ENCODE data around the gene CRYBB1. TPM values are rescaled to one million over a fixed set of nuclear protein-coding genes. Genes with fewer than 3 reads are reported as not detected.

The CRYBB1 gene
- total RNA-seq, 4 donors from 2014 or later: not detected

GRCh38 chr22:26555478-26555877, 62.3 kb downstream of the CRYBB1 start:
- no peak overlapping the region for H3K27ac ChIP-seq
- H3K36me3 ChIP-seq: no peaks in the 10 kb centered on the region
- DNase-seq (ENCODE audit: low spot score in 2 of 2): no peak
- H3K4me3 ChIP-seq: no peak overlapping the region
- 83% methylated on average over 11 of the region's 11 CpGs for WGBS
- H3K9me3 ChIP-seq: no peaks in the 10 kb centered on the region
- H3K27me3 ChIP-seq: no peaks in the 10 kb centered on the region
- TF ChIP-seq POLR2A (IDR thresholded peaks at IDR 0.05): no peak
- no peak for TF ChIP-seq POLR2AphosphoS5 (IDR thresholded peaks at IDR 0.05)
- no peak for TF ChIP-seq EP300 (IDR thresholded peaks at IDR 0.05)
- no peak for TF ChIP-seq CTCF (IDR thresholded peaks at IDR 0.05)
- H3K4me1 ChIP-seq: peaks cover 17% of the 10 kb centered on the region

GRCh38 chr22:26554956-26555355, 62.9 kb downstream of the CRYBB1 start:
- 76% methylated on average over 6 of the region's 6 CpGs for whole genome bisulfite sequencing

GRCh38 chr22:26553056-26553752, 64.6 kb downstream of the CRYBB1 start:
- H3K4me3 ChIP-seq: no peak overlapping the region
- 41% methylated on average over 7 of the region's 7 CpGs for WGBS
- DNase-seq (ENCODE audit: low spot score in 2 of 2): no peak
- no peaks in the 10 kb centered on the region for H3K27me3 ChIP-seq
- H3K9me3 ChIP-seq: no peaks in the 10 kb centered on the region
- no peaks in the 10 kb centered on the region for H3K36me3 ChIP-seq
- H3K27ac ChIP-seq: no peak overlapping the region
- TF ChIP-seq CTCF (IDR thresholded peaks at IDR 0.05): no peak
- no peak for TF ChIP-seq POLR2A (IDR thresholded peaks at IDR 0.05)
- no peak for TF ChIP-seq POLR2AphosphoS5 (IDR thresholded peaks at IDR 0.05)
- TF ChIP-seq EP300 (IDR thresholded peaks at IDR 0.05): no peak
- H3K4me1 ChIP-seq: peaks cover 34% of the 10 kb centered on the region

More at GRCh38 chr22:26554956-26555355, 62.9 kb downstream of the CRYBB1 start:
- Histone ChIP-seq H3K9me3 (no peaks in the 10 kb centered on the region), H3K27me3 (no peaks in the 10 kb centered on the region), H3K36me3 (no peaks in the 10 kb centered on the region), H3K4me3 (no peak overlapping the region), H3K4me1 (peaks cover 22% of the 10 kb centered on the region), H3K27ac (no peak overlapping the region)
- no peak for DNase-seq (ENCODE audit: low spot score in 2 of 2)
- TF ChIP-seq POLR2A (IDR thresholded peaks at IDR 0.05) (no peak), CTCF (IDR thresholded peaks at IDR 0.05) (no peak), POLR2AphosphoS5 (IDR thresholded peaks at IDR 0.05) (no peak), EP300 (IDR thresholded peaks at IDR 0.05) (no peak)

- Histone ChIP-seq H3K27ac (no peak overlapping the region), H3K4me1 (peaks cover 35% of the 10 kb centered on the region), H3K4me3 (no peak overlapping the region), H3K27me3 (no peaks in the 10 kb centered on the region), H3K36me3 (no peaks in the 10 kb centered on the region), H3K9me3 (no peaks in the 10 kb centered on the region)
- TF ChIP-seq CTCF (IDR thresholded peaks at IDR 0.05) (no peak), POLR2A (IDR thresholded peaks at IDR 0.05) (no peak), EP300 (IDR thresholded peaks at IDR 0.05) (no peak), POLR2AphosphoS5 (IDR thresholded peaks at IDR 0.05) (no peak)
- WGBS: 81% methylated on average over 10 of the region's 10 CpGs
- no peak for DNase-seq (ENCODE audit: low spot score in 2 of 2)
Measured at GRCh38 chr22:26552466-26552865, 65.4 kb downstream of the CRYBB1 start.

- H3K27ac ChIP-seq: no peak overlapping the region
- TF ChIP-seq POLR2A (IDR thresholded peaks at IDR 0.05) (no peak), POLR2AphosphoS5 (IDR thresholded peaks at IDR 0.05) (no peak), EP300 (IDR thresholded peaks at IDR 0.05) (no peak), CTCF (IDR thresholded peaks at IDR 0.05) (no peak)
- WGBS: 92% methylated on average over 2 of the region's 2 CpGs
Measured at GRCh38 chr22:26551568-26551967, 66.3 kb downstream of the CRYBB1 start.

More at GRCh38 chr22:26551568-26551967, 66.3 kb downstream of the CRYBB1 start:
- no peak overlapping the region for H3K4me3 ChIP-seq
- DNase-seq (ENCODE audit: low spot score in 2 of 2): no peak
- no peaks in the 10 kb centered on the region for H3K9me3 ChIP-seq
- peaks cover 42% of the 10 kb centered on the region for H3K4me1 ChIP-seq
- H3K27me3 ChIP-seq: no peaks in the 10 kb centered on the region
- H3K36me3 ChIP-seq: no peaks in the 10 kb centered on the region
